Measurements from ENCODE around the gene PLEKHH1. TPM values are rescaled to one million over a fixed set of nuclear protein-coding genes. Genes with fewer than 3 reads are reported as not detected.
A peak's percentile ranks its signal among the peaks of the same experiment; 100 is the strongest.

The PLEKHH1 gene
- total and polyA plus RNA-seq, 9 of the 15 experiments (the other 6 are each of a cell fraction or from before 2014, with no cell fraction given): 0.76 to 5.9 (median 2.9) TPM

GRCh38 chr14:67541448-67542387 is 8.6 kb downstream of the PLEKHH1 start (continued):
- TF ChIP-seq RHOXF2B (CRISPR knock-in tag; conservative IDR thresholded peaks at IDR 0.05): no peak
- TF ChIP-seq ZNF253 (CRISPR knock-in tag; conservative IDR thresholded peaks at IDR 0.05): no peak
- no peak for TF ChIP-seq KAT7 (CRISPR knock-in tag; IDR thresholded peaks at IDR 0.05; ENCODE audit: borderline replicate concordance)
- TF ChIP-seq TCF7 (IDR thresholded peaks at IDR 0.05; ENCODE audit: borderline replicate concordance): no peak
- no peak for TF ChIP-seq JUN (IDR thresholded peaks at IDR 0.05; ENCODE audit: borderline replicate concordance, low read depth, low read length)
- no peak for TF ChIP-seq JUN (CRISPR knock-in tag; IDR thresholded peaks at IDR 0.05; ENCODE audit: borderline replicate concordance)
- TF ChIP-seq MTA2 (IDR thresholded peaks at IDR 0.05; ENCODE audit: low read depth): no peak
- TF ChIP-seq MEF2D (tag; conservative IDR thresholded peaks at IDR 0.05; ENCODE audit: low read depth): no peak
- no peak for TF ChIP-seq BCL6 (CRISPR knock-in tag; IDR thresholded peaks at IDR 0.05)
- TF ChIP-seq MAZ (CRISPR knock-in tag; conservative IDR thresholded peaks at IDR 0.05 in 1 of 2, IDR thresholded peaks at IDR 0.05 in 1 of 2): no peak
- TF ChIP-seq YY1 (IDR thresholded peaks at IDR 0.05; ENCODE audit: borderline replicate concordance in 1 of 3, control insufficient read depth in 1 of 3, extremely low read depth in 1 of 3, insufficient read depth in 3 of 3, insufficient read length in 1 of 3, insufficient replicate concordance in 2 of 3, low read depth in 1 of 3, low read length in 2 of 3): peak in 2 of 3 experiments; percentile 73 to 77
- no peak for TF ChIP-seq DNMT1 (IDR thresholded peaks at IDR 0.05)
- peak; percentile 70; the same call in 1 of the 2 replicates for TF ChIP-seq NFRKB (IDR thresholded peaks at IDR 0.05; ENCODE audit: low read depth)
- TF ChIP-seq RAD21 (CRISPR knock-in tag; conservative IDR thresholded peaks at IDR 0.05 in 1 of 2, IDR thresholded peaks at IDR 0.05 in 1 of 2): no peak
- no peak for TF ChIP-seq GTF3C2 (IDR thresholded peaks at IDR 0.05; ENCODE audit: borderline replicate concordance, extremely low read depth, insufficient read length)
- peak; percentile 58 for TF ChIP-seq PRDM10 (IDR thresholded peaks at IDR 0.05; ENCODE audit: partially characterized antibody)
- TF ChIP-seq CREB3 (tag; conservative IDR thresholded peaks at IDR 0.05; ENCODE audit: low read depth): 0 out of 2 replicates have a peak, but pooled peaks have one; percentile 25
- peak; percentile 67 for TF ChIP-seq ETV1 (tag; conservative IDR thresholded peaks at IDR 0.05; ENCODE audit: low read depth)

Measured in K562 (cell line).